Right cardiac atrium (tissue), 5 donors: ENCODE data around the gene SAXO1. TPM values are rescaled to one million over a fixed set of nuclear protein-coding genes. Genes with fewer than 3 reads are reported as not detected.

Experiments used
- ATAC-seq, 2 donors: fragments of 200-7000 bp; cut with Tn5 transposase; one replicate each; pipeline versions ENCODE4 v1.8.0 to v1.9.1; 2020; ENCODE audit warnings: moderate library complexity in 2 of 2, mild to moderate bottlenecking in 1 of 2
- DNase-seq, 3 donors: peaks; one replicate each; pipeline ENCODE4 v3.0.0-alpha.2; 2020
- H3K27ac ChIP-seq: one replicate; pipeline ENCODE4 v1.5.1; 2013; ENCODE audit warnings: mild to moderate bottlenecking, low read length, control low read depth, moderate library complexity
- H3K27me3 ChIP-seq: one replicate; pipeline ENCODE4 v1.6.1; 2013; ENCODE audit not compliant: control insufficient read depth, insufficient read depth
- H3K4me1 ChIP-seq: one replicate; pipeline ENCODE4 v1.6.1; 2013; ENCODE audit warnings: low read length; ENCODE audit not compliant: control insufficient read depth, insufficient read depth
- H3K4me3 ChIP-seq: one replicate; pipeline ENCODE4 v1.5.1; 2013; ENCODE audit warnings: low read length, control low read depth
- H3K9me3 ChIP-seq: one replicate; pipeline ENCODE4 v1.6.1; 2013; ENCODE audit warnings: low read length; ENCODE audit not compliant: control insufficient read depth
- WGBS: extraction: QIAGEN DNeasy Blood & Tissue Kit; methylation state at CpG from one replicate; pipeline ENCODE4 v1.1.7; 2013; 5-methylcytosine and 5-hydroxymethylcytosine counted together
- intact Hi-C, 4 donors: fragments of 100-400 bp; cut with DNase I; formaldehyde crosslinking; loops; one replicate each; pipeline versions ENCODE4 v1.11.0 to v1.14.0; 2022 to 2023
- polyA plus RNA-seq: library from polyadenylated mRNA; stranded (reverse); fragments of 200-250 nt; gene quantifications from one replicate; pipeline ENCODE4 v1.2.3, GENCODE V29; 2013
- total RNA-seq, 4 donors: library from RNA; stranded (reverse); fragmentation: NEBNext Ultra II Directional; extraction: Animal tissue kit (Norgen Biotek cat#: 25700); gene quantifications; one replicate each; pipeline ENCODE4 v1.2.1, GENCODE V29; 2021
- donor health status: healthy with polysubstance abuse.
- donor health status: DM: no; HTN: yes; CAD: no.
- donor health status: DM: no; HTN: no; CAD: no.
- donor health status: DM: no; HTN: yes; CAD: no; lungs with severe emphysema.
- donor health status: DM: yes; HTN: yes; CAD: no.

Gene SAXO1
- total and polyA plus RNA-seq, 5 donors: not detected

- intact Hi-C loops: no loop called here
- H3K27ac ChIP-seq: no peak overlapping the region
- DNase-seq: no peak
- no peak overlapping the region for H3K4me3 ChIP-seq
- no peaks in the 10 kb centered on the region for H3K4me1 ChIP-seq
- ATAC-seq: no peak
- WGBS: 72% methylated on average over 2 of the region's 2 CpGs
- no peaks in the 10 kb centered on the region for H3K9me3 ChIP-seq
- H3K27me3 ChIP-seq: no peaks in the 10 kb centered on the region
Observed at GRCh38 chr9:18910435-18910834, 122.6 kb downstream of the SAXO1 start.

- peak in 1 of 3 donors; percentile 52 for DNase-seq
- intact Hi-C loops: loop anchor here in 1 of 4 donors (10.0 kb wide), 1 partner anchor 45 kb away; no protein-coding TSS in a partner anchor
- Histone ChIP-seq H3K4me1 (no peaks in the 10 kb centered on the region), H3K4me3 (no peak overlapping the region), H3K27me3 (no peaks in the 10 kb centered on the region), H3K27ac (no peak overlapping the region), H3K9me3 (no peaks in the 10 kb centered on the region)
- ATAC-seq: peak in 1 of 2 donors; percentile 66
- WGBS: 68% methylated on average over 17 of the region's 17 CpGs
Observed at GRCh38 chr9:18909140-18910018, 123.6 kb downstream of the SAXO1 start.

- H3K27ac ChIP-seq: no peak overlapping the region
- DNase-seq: no peak
- 91% methylated on average over 15 of the region's 15 CpGs for WGBS
- no peaks in the 10 kb centered on the region for H3K27me3 ChIP-seq
- no peaks in the 10 kb centered on the region for H3K4me1 ChIP-seq
- ATAC-seq: no peak
- H3K9me3 ChIP-seq: no peaks in the 10 kb centered on the region
- H3K4me3 ChIP-seq: no peak overlapping the region
- intact Hi-C loops: loop anchor here in 1 of 4 donors (10.0 kb wide), 1 partner anchor 47 kb away; no protein-coding TSS in a partner anchor
Observed at GRCh38 chr9:18907927-18908625, 124.9 kb downstream of the SAXO1 start.

GRCh38 chr9:18906656-18907395 lies 126.2 kb downstream of the SAXO1 start:
- H3K4me3 ChIP-seq: no peak overlapping the region
- intact Hi-C loops: loop anchor here in 1 of 4 donors (10.0 kb wide), 1 partner anchor 48 kb away; no protein-coding TSS in a partner anchor
- no peaks in the 10 kb centered on the region for H3K27me3 ChIP-seq
- DNase-seq (no peak), ATAC-seq (peak in 1 of 2 donors; percentile 25)
- no peaks in the 10 kb centered on the region for H3K9me3 ChIP-seq
- H3K27ac ChIP-seq: no peak overlapping the region
- H3K4me1 ChIP-seq: no peaks in the 10 kb centered on the region
- WGBS: 94% methylated on average over 9 of the region's 9 CpGs

GRCh38 chr9:18905883-18906629 lies 127.0 kb downstream of the SAXO1 start:
- intact Hi-C loops: loop anchor here in 1 of 4 donors (10.0 kb wide), 1 partner anchor 49 kb away; no protein-coding TSS in a partner anchor
- no peak overlapping the region for H3K4me3 ChIP-seq
- H3K27me3 ChIP-seq: no peaks in the 10 kb centered on the region
- no peak overlapping the region for H3K27ac ChIP-seq
- no peaks in the 10 kb centered on the region for H3K4me1 ChIP-seq
- WGBS: 93% methylated on average over 9 of the region's 9 CpGs
- DNase-seq (no peak), ATAC-seq (peak in 1 of 2 donors; percentile 22)
- H3K9me3 ChIP-seq: no peaks in the 10 kb centered on the region

GRCh38 chr9:18905028-18905882 lies 127.8 kb downstream of the SAXO1 start:
- intact Hi-C loops: loop anchor here in 1 of 4 donors (10.0 kb wide), 1 partner anchor 50 kb away; no protein-coding TSS in a partner anchor
- Histone ChIP-seq H3K4me1 (no peaks in the 10 kb centered on the region), H3K27me3 (no peaks in the 10 kb centered on the region), H3K9me3 (no peaks in the 10 kb centered on the region), H3K27ac (no peak overlapping the region), H3K4me3 (no peak overlapping the region)
- DNase-seq (no peak), ATAC-seq (no peak)
- 91% methylated on average over 11 of the region's 11 CpGs for WGBS

GRCh38 chr9:18903450-18903849 lies 129.6 kb downstream of the SAXO1 start:
- no peak overlapping the region for H3K4me3 ChIP-seq
- DNase-seq (no peak), ATAC-seq (no peak)
- intact Hi-C loops: loop anchor here in 1 of 4 donors (10.0 kb wide), 1 partner anchor 51 kb away; no protein-coding TSS in a partner anchor
- H3K27ac ChIP-seq: no peak overlapping the region
- H3K9me3 ChIP-seq: no peaks in the 10 kb centered on the region
- 93% methylated on average over 2 of the region's 2 CpGs for WGBS
- no peaks in the 10 kb centered on the region for H3K4me1 ChIP-seq
- H3K27me3 ChIP-seq: no peaks in the 10 kb centered on the region

GRCh38 chr9:18896531-18897179 lies 136.4 kb downstream of the SAXO1 start:
- Histone ChIP-seq H3K27ac (no peak overlapping the region), H3K9me3 (peaks cover 5% of the 10 kb centered on the region), H3K4me1 (no peaks in the 10 kb centered on the region), H3K4me3 (no peak overlapping the region), H3K27me3 (no peaks in the 10 kb centered on the region)
- ATAC-seq (no peak), DNase-seq (no peak)
- intact Hi-C loops: no loop called here
- 93% methylated on average over 2 of the region's 2 CpGs for WGBS

GRCh38 chr9:18896004-18896403 lies 137.0 kb downstream of the SAXO1 start:
- Histone ChIP-seq H3K4me3 (no peak overlapping the region), H3K4me1 (no peaks in the 10 kb centered on the region), H3K9me3 (peaks cover 5% of the 10 kb centered on the region), H3K27ac (no peak overlapping the region), H3K27me3 (no peaks in the 10 kb centered on the region)
- ATAC-seq: no peak
- intact Hi-C loops: no loop called here
- no peak for DNase-seq
